ENCODE results near the gene ZCCHC9.
A peak's percentile ranks its signal among the peaks of the same experiment; 100 is the strongest.
"Not testable (repeated sequence)": the region's sequence is repeated elsewhere in the genome, so short reads cannot be mapped to it uniquely, and the experiment has no call there.

Gene ZCCHC9

DNA sequence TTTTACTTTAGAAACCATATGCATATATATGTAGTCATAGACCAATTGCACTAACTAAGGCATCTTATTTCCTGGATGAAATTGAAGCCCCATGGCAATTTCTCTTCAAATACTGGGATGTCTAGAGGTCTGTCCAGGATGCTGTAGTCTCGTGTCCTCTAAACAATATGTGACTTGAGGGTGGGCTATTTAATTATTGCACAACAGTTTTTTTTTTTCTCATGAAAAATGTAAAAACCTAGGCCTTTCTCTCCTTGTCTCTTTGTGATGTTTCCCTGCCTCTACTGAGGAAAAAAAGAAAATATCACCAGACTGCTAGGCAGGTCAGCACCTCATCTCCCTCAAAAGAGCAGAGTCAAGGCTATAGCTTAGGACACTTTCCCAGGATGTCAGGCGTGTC, 34.6 kb downstream of the ZCCHC9 start:
- no peak overlapping the region for H3K4me3 ChIP-seq (ENCODE audit: low read depth, low read length)
- in situ Hi-C loops (cut with HindIII; ENCODE audit: low sequenced_read_pairs) = no loop called here
- DNase-seq (ENCODE audit: low read depth, low spot score) = no peak
- TF ChIP-seq, protein P1, sequence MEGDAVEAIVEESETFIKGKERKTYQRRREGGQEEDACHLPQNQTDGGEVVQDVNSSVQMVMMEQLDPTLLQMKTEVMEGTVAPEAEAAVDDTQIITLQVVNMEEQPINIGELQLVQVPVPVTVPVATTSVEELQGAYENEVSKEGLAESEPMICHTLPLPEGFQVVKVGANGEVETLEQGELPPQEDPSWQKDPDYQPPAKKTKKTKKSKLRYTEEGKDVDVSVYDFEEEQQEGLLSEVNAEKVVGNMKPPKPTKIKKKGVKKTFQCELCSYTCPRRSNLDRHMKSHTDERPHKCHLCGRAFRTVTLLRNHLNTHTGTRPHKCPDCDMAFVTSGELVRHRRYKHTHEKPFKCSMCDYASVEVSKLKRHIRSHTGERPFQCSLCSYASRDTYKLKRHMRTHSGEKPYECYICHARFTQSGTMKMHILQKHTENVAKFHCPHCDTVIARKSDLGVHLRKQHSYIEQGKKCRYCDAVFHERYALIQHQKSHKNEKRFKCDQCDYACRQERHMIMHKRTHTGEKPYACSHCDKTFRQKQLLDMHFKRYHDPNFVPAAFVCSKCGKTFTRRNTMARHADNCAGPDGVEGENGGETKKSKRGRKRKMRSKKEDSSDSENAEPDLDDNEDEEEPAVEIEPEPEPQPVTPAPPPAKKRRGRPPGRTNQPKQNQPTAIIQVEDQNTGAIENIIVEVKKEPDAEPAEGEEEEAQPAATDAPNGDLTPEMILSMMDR (IDR thresholded peaks at IDR 0.05; ENCODE audit: low read depth, low read length) = no peak

DNA sequence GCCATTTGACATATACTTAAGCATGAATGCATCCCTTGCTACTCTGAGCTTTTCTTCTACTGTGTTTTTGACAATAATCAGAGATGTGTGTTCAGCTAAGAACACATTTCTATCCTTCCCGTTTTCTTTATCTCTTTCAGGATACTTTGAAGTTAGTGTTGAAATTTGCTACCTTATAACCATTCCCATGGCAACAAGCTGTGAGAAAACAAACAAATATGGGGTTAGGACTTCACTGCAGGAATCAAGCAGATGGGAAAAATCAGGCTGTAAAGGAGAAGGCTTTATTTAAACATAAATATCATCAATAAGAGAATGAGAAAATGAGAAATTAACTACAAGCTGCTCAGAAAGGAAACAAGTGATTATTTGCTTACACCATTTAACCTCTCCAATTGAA, 35.2 kb downstream of the ZCCHC9 start:
- TF ChIP-seq, protein P1 (IDR thresholded peaks at IDR 0.05; ENCODE audit: low read depth, low read length) = no peak
- peak; percentile 4 for DNase-seq (ENCODE audit: low read depth, low spot score)
- no peak overlapping the region for H3K4me3 ChIP-seq (ENCODE audit: low read depth, low read length)
- in situ Hi-C loops (cut with HindIII; ENCODE audit: low sequenced_read_pairs) = no loop called here

DNA sequence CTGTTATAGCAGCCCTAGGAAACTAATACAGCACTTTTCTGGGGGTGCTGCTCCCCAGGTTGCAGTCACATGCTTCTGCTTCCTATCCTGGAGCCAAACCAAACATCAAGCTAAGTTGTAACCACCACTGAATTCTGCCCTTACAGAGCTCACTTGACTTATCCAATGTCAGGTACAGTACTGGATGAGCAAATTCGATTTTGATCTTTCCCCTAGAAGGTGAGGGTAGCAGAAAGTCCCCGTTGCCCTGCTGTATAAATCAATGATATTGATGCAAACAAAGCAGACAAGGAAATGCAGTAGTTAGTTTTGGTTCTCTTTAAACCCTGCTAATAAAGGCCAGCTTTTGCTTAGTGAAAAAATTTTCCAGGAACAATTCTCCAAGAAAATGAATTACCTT, 36.4 kb downstream of the ZCCHC9 start:
- TF ChIP-seq, protein P1 (IDR thresholded peaks at IDR 0.05; ENCODE audit: low read depth, low read length) = no peak
- in situ Hi-C loops (cut with HindIII; ENCODE audit: low sequenced_read_pairs) = no loop called here
- no peak overlapping the region for H3K4me3 ChIP-seq (ENCODE audit: low read depth, low read length)
- DNase-seq (ENCODE audit: low read depth, low spot score) = no peak

- in situ Hi-C loops (cut with HindIII; ENCODE audit: low sequenced_read_pairs); H3K4me3 ChIP-seq (ENCODE audit: low read depth, low read length): not testable (repeated sequence)
Measured at GRCh38 chr5:81338213-81338612, 36.8 kb downstream of the ZCCHC9 start.

DNA sequence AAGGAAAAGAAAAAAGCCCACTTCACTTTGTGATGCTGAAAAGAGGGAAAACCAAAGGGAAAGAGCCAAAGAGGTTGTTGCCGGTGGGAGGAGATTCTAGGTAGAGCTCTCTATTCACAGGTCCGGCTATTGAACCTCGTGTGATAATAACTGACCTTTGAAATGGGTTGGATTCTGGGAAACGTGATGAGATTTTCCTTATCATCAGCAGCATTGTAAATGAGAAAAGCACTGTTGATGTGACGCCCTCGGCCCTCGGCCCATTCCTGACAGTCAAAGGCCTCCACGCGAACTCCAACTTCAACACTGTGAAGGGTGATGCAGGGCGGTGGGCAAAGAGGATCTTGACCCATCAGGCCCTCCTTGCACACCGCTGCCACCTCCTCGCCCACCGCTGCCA, 43.3 kb downstream of the ZCCHC9 start:
- no peak overlapping the region for H3K4me3 ChIP-seq (ENCODE audit: low read depth, low read length)
- no peak for DNase-seq (ENCODE audit: low read depth, low spot score)
- in situ Hi-C loops (cut with HindIII; ENCODE audit: low sequenced_read_pairs) = no loop called here
- TF ChIP-seq, protein P1 (IDR thresholded peaks at IDR 0.05; ENCODE audit: low read depth, low read length) = no peak

More at GRCh38 chr5:81338213-81338612, 36.8 kb downstream of the ZCCHC9 start:
- not testable (repeated sequence) for DNase-seq (ENCODE audit: low read depth, low spot score)

GRCh38 chr5:81345411-81346003, 44.1 kb downstream of the ZCCHC9 start:
- in situ Hi-C loops (cut with HindIII; ENCODE audit: low sequenced_read_pairs) = no loop called here
- TF ChIP-seq, protein P1 (IDR thresholded peaks at IDR 0.05; ENCODE audit: low read depth, low read length) = no peak
- H3K4me3 ChIP-seq (ENCODE audit: low read depth, low read length) = no peak overlapping the region
- DNase-seq (ENCODE audit: low read depth, low spot score) = no peak

DNA sequence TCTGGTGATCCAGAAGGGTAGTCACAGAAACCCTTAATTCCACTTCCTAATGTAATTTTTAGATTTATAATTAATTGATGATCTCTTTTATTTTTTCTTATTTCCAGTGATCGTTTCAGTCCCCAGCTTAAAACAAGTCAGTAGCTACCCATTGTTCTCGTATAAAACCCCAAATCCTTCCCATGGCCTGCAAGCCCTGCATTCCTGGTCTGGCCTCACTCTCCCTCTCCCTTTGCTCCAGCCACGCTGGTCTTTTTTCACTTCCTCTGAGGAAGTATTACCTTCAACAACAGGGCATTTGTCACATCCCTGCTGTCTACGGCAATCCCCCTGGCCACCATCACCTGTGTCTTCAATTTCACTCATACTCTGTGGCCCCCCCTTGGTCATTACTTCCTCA, 47.8 kb downstream of the ZCCHC9 start:
- in situ Hi-C loops (cut with HindIII; ENCODE audit: low sequenced_read_pairs) = no loop called here
- TF ChIP-seq, protein P1 (IDR thresholded peaks at IDR 0.05; ENCODE audit: low read depth, low read length) = no peak
- DNase-seq (ENCODE audit: low read depth, low spot score) = no peak
- H3K4me3 ChIP-seq (ENCODE audit: low read depth, low read length) = no peak overlapping the region

Data from astrocyte of the spinal cord (primary cell).